BLaER1 (cell line): Measurements from ENCODE around the gene FAM228B.

Experiments
- H3K27ac ChIP-seq: shearing (Covaris generic); formaldehyde crosslinking; 2 replicates; pipeline ENCODE4 v1.8.1; 2022
- H3K27me3 ChIP-seq: shearing (Covaris generic); formaldehyde crosslinking; 2 replicates; pipeline ENCODE4 v1.8.1; 2022
- H3K36me3 ChIP-seq: shearing (Covaris generic); formaldehyde crosslinking; 2 replicates; pipeline ENCODE4 v1.8.1; 2022
- H3K4me1 ChIP-seq: shearing (Covaris generic); formaldehyde crosslinking; 2 replicates; pipeline ENCODE4 v1.8.1; 2022
- H3K4me2 ChIP-seq: shearing (Covaris generic); formaldehyde crosslinking; 2 replicates; pipeline ENCODE4 v1.8.1; 2022
- H3K4me3 ChIP-seq: shearing (Covaris generic); formaldehyde crosslinking; 2 replicates; pipeline ENCODE4 v1.8.1; 2022
- H3K9ac ChIP-seq: shearing (Covaris generic); formaldehyde crosslinking; 2 replicates; pipeline ENCODE4 v1.8.1; 2022
- H3K9me3 ChIP-seq: shearing (Covaris generic); formaldehyde crosslinking; 2 replicates; pipeline ENCODE4 v1.8.1; 2022
- H4K20me1 ChIP-seq: shearing (Covaris generic); formaldehyde crosslinking; 2 replicates; pipeline ENCODE4 v1.8.1; 2022
- Cebpa-rat ChIP-seq: shearing (Covaris generic); IDR thresholded peaks from 2 replicates; pipeline ENCODE4 v1.8.1; 2022

The FAM228B gene

GRCh38 chr2:24207359-24207758 lies 84.1 kb downstream of the FAM228B start:
- Histone ChIP-seq H3K9ac (no peak overlapping the region), H3K4me3 (no peak overlapping the region), H3K9me3 (no peaks in the 10 kb centered on the region), H3K4me2 (peak overlapping the region; percentile 25), H3K27me3 (no peaks in the 10 kb centered on the region), H4K20me1 (no peaks in the 10 kb centered on the region), H3K27ac (peak overlapping the region; percentile 16; the same call in 1 of the 2 replicates), H3K4me1 (peaks cover 13% of the 10 kb centered on the region), H3K36me3 (peaks cover 78% of the 10 kb centered on the region)
- no peak for TF ChIP-seq Cebpa-rat

- TF ChIP-seq Cebpa-rat: no peak
- H3K9ac ChIP-seq: no peak overlapping the region
- H3K4me1 ChIP-seq: peaks cover 13% of the 10 kb centered on the region
- H3K9me3 ChIP-seq: no peaks in the 10 kb centered on the region
- no peaks in the 10 kb centered on the region for H3K27me3 ChIP-seq
- H4K20me1 ChIP-seq: no peaks in the 10 kb centered on the region
- H3K36me3 ChIP-seq: peaks cover 79% of the 10 kb centered on the region
- no peak overlapping the region for H3K27ac ChIP-seq
- H3K4me2 ChIP-seq: no peak overlapping the region
- H3K4me3 ChIP-seq: no peak overlapping the region
Measured at GRCh38 chr2:24208490-24208889, 85.2 kb downstream of the FAM228B start.

GRCh38 chr2:24209389-24210105 lies 86.3 kb downstream of the FAM228B start:
- no peaks in the 10 kb centered on the region for H3K27me3 ChIP-seq
- H3K9ac ChIP-seq: no peak overlapping the region
- no peak overlapping the region for H3K4me2 ChIP-seq
- H3K36me3 ChIP-seq: peaks cover 73% of the 10 kb centered on the region
- no peak overlapping the region for H3K4me3 ChIP-seq
- H4K20me1 ChIP-seq: no peaks in the 10 kb centered on the region
- H3K9me3 ChIP-seq: no peaks in the 10 kb centered on the region
- TF ChIP-seq Cebpa-rat: no peak
- no peak overlapping the region for H3K27ac ChIP-seq
- H3K4me1 ChIP-seq: peaks cover 13% of the 10 kb centered on the region

GRCh38 chr2:24210106-24210455 lies 86.8 kb downstream of the FAM228B start:
- Histone ChIP-seq H3K4me2 (no peak overlapping the region), H4K20me1 (no peaks in the 10 kb centered on the region), H3K9me3 (no peaks in the 10 kb centered on the region), H3K27ac (no peak overlapping the region), H3K9ac (no peak overlapping the region), H3K36me3 (peaks cover 69% of the 10 kb centered on the region), H3K4me1 (peaks cover 13% of the 10 kb centered on the region), H3K27me3 (no peaks in the 10 kb centered on the region), H3K4me3 (no peak overlapping the region)
- no peak for TF ChIP-seq Cebpa-rat

- Histone ChIP-seq H3K9me3 (no peaks in the 10 kb centered on the region), H3K36me3 (peaks cover 69% of the 10 kb centered on the region), H3K27me3 (no peaks in the 10 kb centered on the region), H3K4me3 (no peak overlapping the region), H3K4me1 (peaks cover 13% of the 10 kb centered on the region), H3K4me2 (no peak overlapping the region), H4K20me1 (no peaks in the 10 kb centered on the region), H3K27ac (no peak overlapping the region), H3K9ac (no peak overlapping the region)
- no peak for TF ChIP-seq Cebpa-rat
Measured at GRCh38 chr2:24210723-24211122, 87.5 kb downstream of the FAM228B start.

- H4K20me1 ChIP-seq: no peaks in the 10 kb centered on the region
- H3K9me3 ChIP-seq: no peaks in the 10 kb centered on the region
Measured at GRCh38 chr2:24211408-24211807, 88.1 kb downstream of the FAM228B start.

GRCh38 chr2:24214880-24215279 lies 91.6 kb downstream of the FAM228B start:
- Histone ChIP-seq H3K4me2 (no peak overlapping the region), H3K36me3 (peaks cover 82% of the 10 kb centered on the region), H4K20me1 (no peaks in the 10 kb centered on the region), H3K4me1 (no peaks in the 10 kb centered on the region), H3K9me3 (no peaks in the 10 kb centered on the region), H3K27ac (no peak overlapping the region), H3K9ac (no peak overlapping the region), H3K27me3 (no peaks in the 10 kb centered on the region), H3K4me3 (no peak overlapping the region)
- TF ChIP-seq Cebpa-rat: no peak

More at GRCh38 chr2:24211408-24211807, 88.1 kb downstream of the FAM228B start:
- H3K9ac ChIP-seq: no peak overlapping the region
- H3K36me3 ChIP-seq: peaks cover 74% of the 10 kb centered on the region
- peaks cover 13% of the 10 kb centered on the region for H3K4me1 ChIP-seq
- no peak overlapping the region for H3K4me2 ChIP-seq
- no peak overlapping the region for H3K4me3 ChIP-seq
- H3K27ac ChIP-seq: no peak overlapping the region
- H3K27me3 ChIP-seq: no peaks in the 10 kb centered on the region
- TF ChIP-seq Cebpa-rat: no peak
